Measurements from ENCODE around the gene FGF4. TPM values are rescaled to one million over a fixed set of nuclear protein-coding genes. Genes with fewer than 3 reads are reported as not detected.

FGF4 gene
- total RNA-seq, 4 donors from 2014 or later: not detected

DNA sequence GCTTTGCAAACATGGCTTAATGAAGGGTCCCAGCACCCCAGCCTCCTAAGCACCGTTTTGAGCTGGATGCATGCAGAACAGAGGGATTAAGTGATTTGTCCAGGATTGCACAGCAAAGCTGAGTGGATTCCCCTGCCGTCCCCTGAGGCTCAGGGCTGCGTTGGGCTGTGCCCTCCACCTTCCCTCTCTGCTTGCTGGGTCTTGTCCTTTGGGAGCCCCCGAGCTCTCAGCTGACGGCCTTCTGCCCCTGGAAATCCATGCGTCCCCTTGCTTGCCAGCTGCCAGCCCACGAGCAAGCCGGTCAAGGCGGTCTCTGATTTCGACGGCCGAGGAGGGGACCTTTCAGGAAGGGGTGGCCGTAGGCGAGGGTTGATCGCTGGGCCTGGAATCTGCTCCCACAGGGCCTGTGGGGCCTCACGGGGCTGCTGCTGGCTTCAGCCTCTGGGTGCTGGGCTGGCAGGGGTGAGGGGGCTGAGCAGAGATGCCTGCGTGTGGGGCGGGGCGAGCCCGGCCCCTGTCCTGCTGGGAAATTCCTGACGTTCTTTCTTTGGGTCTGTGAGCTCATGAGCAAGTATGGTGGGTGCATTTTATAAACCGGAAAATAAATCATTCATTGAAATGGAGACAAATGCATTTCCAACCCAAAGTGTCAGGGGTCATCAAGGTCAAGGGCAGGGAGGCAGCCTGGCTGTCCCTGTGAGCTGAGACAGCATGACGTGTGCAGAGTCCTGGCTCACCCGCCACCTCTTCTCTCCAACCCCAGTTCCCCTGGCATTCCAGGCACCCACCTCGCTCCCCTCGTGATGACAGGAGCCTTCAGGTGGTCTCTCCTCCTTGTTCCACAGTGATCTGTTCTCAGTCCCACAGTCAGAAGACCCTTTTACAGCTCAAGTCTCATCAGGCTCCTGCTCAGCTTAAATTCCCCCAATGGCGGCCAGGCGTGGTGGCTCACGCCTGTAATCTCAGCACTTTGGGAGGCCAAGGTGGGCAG is 28.1 kb downstream of the FGF4 start:
- Histone ChIP-seq H3K27ac (no peak overlapping the region), H3K4me3 (no peak overlapping the region), H3K27me3 (peaks cover 7% of the 10 kb centered on the region), H3K36me3 (no peaks in the 10 kb centered on the region), H3K4me1 (no peaks in the 10 kb centered on the region), H3K9me3 (no peaks in the 10 kb centered on the region)
- no peak for DNase-seq
- 68% methylated on average over 29 of the region's 29 CpGs; no CpG with 5 or more reads in 1 of the 2 donors for WGBS, 2 donors (ENCODE audit: low coverage in 1 of 2)
- in situ Hi-C loops (cut with MboI; ENCODE audit: low pct_ligation_motif_present in 1 of 4, low pct_unique_long_range_greater_than_20kb in 1 of 4, low sequenced_read_pairs in 3 of 4) (no loop called here), intact Hi-C loops (cut with DNase I; ENCODE audit: low total_unique reads) (no loop called here)
- no peak for TF ChIP-seq POLR2A (IDR thresholded peaks at IDR 0.05)

DNA sequence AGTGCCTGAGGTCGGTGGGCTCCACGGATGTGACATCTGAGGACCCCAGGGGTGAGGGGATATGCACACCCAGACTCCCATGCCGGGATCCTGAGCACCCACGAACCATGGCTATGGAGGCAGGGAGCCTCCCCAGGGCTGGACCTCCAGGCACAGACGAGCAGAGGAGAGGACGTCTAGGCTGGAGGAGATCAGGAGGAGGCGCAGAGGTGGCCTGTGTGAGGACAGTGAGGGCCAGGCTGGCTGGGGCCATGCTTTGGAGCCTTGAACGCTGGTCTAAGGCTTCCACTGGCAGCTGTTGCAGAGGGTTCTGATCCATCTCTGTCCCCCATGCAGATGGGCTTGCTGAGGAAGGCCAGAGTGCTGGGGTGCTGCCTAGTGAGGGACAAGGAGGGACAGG is 29.0 kb downstream of the FGF4 start:
- H3K36me3 ChIP-seq: no peaks in the 10 kb centered on the region
- H3K9me3 ChIP-seq: no peaks in the 10 kb centered on the region
- no peak overlapping the region for H3K4me3 ChIP-seq
- TF ChIP-seq POLR2A (IDR thresholded peaks at IDR 0.05) (no peak), EP300 (IDR thresholded peaks at IDR 0.05; ENCODE audit: low read depth) (no peak), POLR2AphosphoS5 (IDR thresholded peaks at IDR 0.05) (no peak)
- TF ChIP-seq, protein P1, sequence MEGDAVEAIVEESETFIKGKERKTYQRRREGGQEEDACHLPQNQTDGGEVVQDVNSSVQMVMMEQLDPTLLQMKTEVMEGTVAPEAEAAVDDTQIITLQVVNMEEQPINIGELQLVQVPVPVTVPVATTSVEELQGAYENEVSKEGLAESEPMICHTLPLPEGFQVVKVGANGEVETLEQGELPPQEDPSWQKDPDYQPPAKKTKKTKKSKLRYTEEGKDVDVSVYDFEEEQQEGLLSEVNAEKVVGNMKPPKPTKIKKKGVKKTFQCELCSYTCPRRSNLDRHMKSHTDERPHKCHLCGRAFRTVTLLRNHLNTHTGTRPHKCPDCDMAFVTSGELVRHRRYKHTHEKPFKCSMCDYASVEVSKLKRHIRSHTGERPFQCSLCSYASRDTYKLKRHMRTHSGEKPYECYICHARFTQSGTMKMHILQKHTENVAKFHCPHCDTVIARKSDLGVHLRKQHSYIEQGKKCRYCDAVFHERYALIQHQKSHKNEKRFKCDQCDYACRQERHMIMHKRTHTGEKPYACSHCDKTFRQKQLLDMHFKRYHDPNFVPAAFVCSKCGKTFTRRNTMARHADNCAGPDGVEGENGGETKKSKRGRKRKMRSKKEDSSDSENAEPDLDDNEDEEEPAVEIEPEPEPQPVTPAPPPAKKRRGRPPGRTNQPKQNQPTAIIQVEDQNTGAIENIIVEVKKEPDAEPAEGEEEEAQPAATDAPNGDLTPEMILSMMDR (IDR thresholded peaks at IDR 0.05): no peak
- H3K27ac ChIP-seq: no peak overlapping the region
- in situ Hi-C loops (cut with MboI; ENCODE audit: low pct_ligation_motif_present in 1 of 4, low pct_unique_long_range_greater_than_20kb in 1 of 4, low sequenced_read_pairs in 3 of 4): no loop called here
- no peak for DNase-seq
- H3K27me3 ChIP-seq: peaks cover 7% of the 10 kb centered on the region
- intact Hi-C loops (cut with DNase I; ENCODE audit: low total_unique reads): no loop called here
- H3K4me1 ChIP-seq: no peaks in the 10 kb centered on the region
- 81% methylated on average over 8 of the region's 8 CpGs; no CpG with 5 or more reads in 1 of the 2 donors for WGBS, 2 donors (ENCODE audit: low coverage in 1 of 2)

DNA sequence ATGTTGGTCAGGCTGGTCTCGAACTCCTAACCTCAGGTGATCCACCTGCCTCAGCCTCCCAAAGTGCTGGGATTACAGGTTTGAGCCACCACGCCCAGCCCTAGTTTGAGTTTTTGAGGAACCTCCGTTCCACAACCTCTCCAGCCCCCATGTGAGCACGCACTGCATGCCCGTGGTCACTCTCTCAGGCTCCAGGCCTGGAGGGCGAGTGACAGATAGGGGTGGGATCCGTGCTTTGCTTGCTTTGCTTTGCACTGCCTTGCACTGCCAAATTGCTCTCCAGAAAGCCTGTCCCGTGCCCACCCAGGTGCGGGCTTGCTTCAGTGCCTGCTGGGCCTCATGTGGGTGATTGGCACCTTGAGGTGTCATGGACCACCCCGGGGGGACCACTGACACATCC is 29.9 kb downstream of the FGF4 start:
- in situ Hi-C loops (cut with MboI; ENCODE audit: low pct_ligation_motif_present in 1 of 4, low pct_unique_long_range_greater_than_20kb in 1 of 4, low sequenced_read_pairs in 3 of 4): no loop called here
- Histone ChIP-seq H3K9me3 (no peaks in the 10 kb centered on the region), H3K4me3 (no peak overlapping the region), H3K4me1 (no peaks in the 10 kb centered on the region), H3K27me3 (peaks cover 7% of the 10 kb centered on the region), H3K27ac (no peak overlapping the region), H3K36me3 (no peaks in the 10 kb centered on the region)
- intact Hi-C loops (cut with DNase I; ENCODE audit: low total_unique reads): no loop called here
- DNase-seq: no peak
- 87% methylated on average over 10 of the region's 10 CpGs; no CpG with 5 or more reads in 1 of the 2 donors for WGBS, 2 donors (ENCODE audit: low coverage in 1 of 2)
- TF ChIP-seq EP300 (IDR thresholded peaks at IDR 0.05; ENCODE audit: low read depth) (no peak), POLR2AphosphoS5 (IDR thresholded peaks at IDR 0.05) (no peak), POLR2A (IDR thresholded peaks at IDR 0.05) (no peak)
- TF ChIP-seq, protein P1 (IDR thresholded peaks at IDR 0.05): no peak

DNA sequence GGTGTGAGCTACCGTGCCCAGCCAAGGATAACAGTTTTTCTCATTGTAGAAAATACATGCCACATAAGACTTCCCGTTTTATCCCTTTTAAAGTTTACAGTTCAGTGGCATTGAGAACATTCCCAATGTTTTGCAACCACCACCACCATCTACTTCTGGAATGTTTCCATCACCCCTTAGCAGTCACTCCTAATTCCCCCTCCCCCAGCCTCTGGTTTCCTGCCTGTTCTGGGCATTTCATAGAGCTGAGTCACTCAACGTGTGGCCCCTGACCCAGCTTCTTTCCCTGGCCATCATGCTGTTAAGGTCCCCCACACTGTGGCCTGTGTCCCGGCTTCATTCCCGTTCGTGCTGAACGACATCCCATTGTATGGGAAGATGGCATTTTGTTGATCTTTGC is 30.7 kb downstream of the FGF4 start:
- intact Hi-C loops (cut with DNase I; ENCODE audit: low total_unique reads): no loop called here

More for the DNA sequence above, 30.7 kb downstream of the FGF4 start:
- Histone ChIP-seq H3K27ac (no peak overlapping the region), H3K27me3 (peaks cover 7% of the 10 kb centered on the region), H3K36me3 (no peaks in the 10 kb centered on the region), H3K4me3 (no peak overlapping the region), H3K4me1 (no peaks in the 10 kb centered on the region), H3K9me3 (no peaks in the 10 kb centered on the region)
- no peak for DNase-seq
- TF ChIP-seq, protein P1 (IDR thresholded peaks at IDR 0.05): no peak
- TF ChIP-seq EP300 (IDR thresholded peaks at IDR 0.05; ENCODE audit: low read depth): no peak
- TF ChIP-seq POLR2AphosphoS5 (IDR thresholded peaks at IDR 0.05): no peak
- TF ChIP-seq POLR2A (IDR thresholded peaks at IDR 0.05): no peak
- in situ Hi-C loops (cut with MboI; ENCODE audit: low pct_ligation_motif_present in 1 of 4, low pct_unique_long_range_greater_than_20kb in 1 of 4, low sequenced_read_pairs in 3 of 4): no loop called here
- 47 to 64% methylated on average over 6 to 7 of the region's 7 CpGs for WGBS, 2 donors (ENCODE audit: low coverage in 1 of 2)

Data from transverse colon (tissue), 4 donors.